Activated T-cell treated with anti-CD3 and anti-CD28 coated beads, Interleukin-2, amount 50 U/mL, for 72 hours (primary cell): ENCODE results near the gene TRIM16. TPM values are rescaled to one million over a fixed set of nuclear protein-coding genes. Genes with fewer than 3 reads are reported as not detected.
"Not testable (repeated sequence)": the region's sequence is repeated elsewhere in the genome, so short reads cannot be mapped to it uniquely, and the experiment has no call there.

Experiments used
- ATAC-seq, 2 donors: fragments of 150-1000 bp; cut with Tn5 transposase; replicated peaks in 1 of 2; 2 replicates each; pipeline ENCODE4 v1.10.0; 2021; ENCODE audit warnings: moderate library complexity in 2 of 2, mild to moderate bottlenecking in 1 of 2
- DNase-seq, 2 donors: peaks; one replicate each; pipeline ENCODE4 v3.0.0; 2021 to 2022; ENCODE audit warnings: mixed read lengths in 1 of 2
- H3K27ac Mint-ChIP-seq: one replicate; pipeline ENCODE4 v1.8.0; 2022; ENCODE audit warnings: mild to moderate bottlenecking, moderate library complexity, mixed read lengths
- H3K27me3 Mint-ChIP-seq: one replicate; pipeline ENCODE4 v1.8.0; 2022; ENCODE audit warnings: low read depth, mixed read lengths
- H3K36me3 Mint-ChIP-seq, 2 donors: one replicate each; pipeline ENCODE4 v1.8.0; 2022; ENCODE audit warnings: mixed read lengths in 2 of 2, mild to moderate bottlenecking in 1 of 2; ENCODE audit not compliant: insufficient read depth in 2 of 2
- H3K4me1 Mint-ChIP-seq: one replicate; pipeline ENCODE4 v1.8.0; 2022; ENCODE audit warnings: low read depth, mixed read lengths
- H3K4me3 Mint-ChIP-seq, 2 donors: one replicate each; pipeline ENCODE4 v1.8.0; 2022; ENCODE audit warnings: mild to moderate bottlenecking in 2 of 2, mixed read lengths in 2 of 2, moderate library complexity in 2 of 2
- H3K9me3 Mint-ChIP-seq, 2 donors: one replicate each; pipeline ENCODE4 v1.8.0; 2022; ENCODE audit warnings: mixed read lengths in 2 of 2
- total RNA-seq, 2 donors: library from RNA; stranded (reverse); gene quantifications; one replicate each; pipeline ENCODE4 v1.2.3, GENCODE V29; 2022

The TRIM16 gene
- 10 to 100 TPM; 20.8 to 23.7 TPM for total RNA-seq

DNA sequence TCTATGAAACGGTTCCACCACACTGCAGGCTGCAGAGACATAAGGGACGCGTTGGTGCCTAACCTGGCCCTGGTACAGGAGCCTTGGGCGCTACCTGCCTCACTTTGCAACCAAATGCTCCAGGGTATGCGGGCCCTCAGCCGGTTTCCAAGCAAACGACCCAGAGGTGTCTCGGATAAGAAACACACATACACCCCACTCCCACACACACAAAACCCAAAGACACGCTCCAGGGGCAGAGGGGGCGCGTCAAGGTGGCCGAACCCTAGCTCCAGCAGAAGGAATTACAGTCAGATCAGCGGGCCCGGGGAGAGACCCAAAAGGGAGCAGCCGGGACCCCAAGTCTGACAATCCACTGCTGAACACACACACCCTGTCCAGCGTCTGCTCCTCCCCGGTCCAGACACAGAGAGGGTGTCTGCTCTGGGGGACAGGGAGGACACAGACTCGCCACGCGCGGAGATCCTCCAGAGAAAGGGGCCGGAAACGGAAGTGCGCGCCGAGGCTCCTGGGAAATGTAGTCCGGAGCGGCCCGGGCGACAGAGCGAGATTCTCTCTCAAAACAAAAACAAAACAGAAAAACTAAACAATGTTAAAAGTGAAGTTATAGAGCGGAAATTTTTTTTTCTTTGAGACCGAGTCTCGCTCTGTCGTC, at the start of gene TRIM16:
TSS of gene TRIM16 (minus strand) at position 488 of the 655 bp plus-strand sequence. CDS start 32,702 bp downstream, outside the sequence.
- ATAC-seq (peak; percentile 96), DNase-seq (peak; percentile 77 to 83)
- H3K4me1 Mint-ChIP-seq: peaks cover 29% of the 10 kb centered on the region
- H3K9me3 Mint-ChIP-seq, H3K27me3 Mint-ChIP-seq, H3K36me3 Mint-ChIP-seq: not testable (repeated sequence)
- H3K27ac Mint-ChIP-seq: peak within 1 kb of the TSS; percentile 95
- peak within 1 kb of the TSS; percentile 92 to 96 for H3K4me3 Mint-ChIP-seq

DNA sequence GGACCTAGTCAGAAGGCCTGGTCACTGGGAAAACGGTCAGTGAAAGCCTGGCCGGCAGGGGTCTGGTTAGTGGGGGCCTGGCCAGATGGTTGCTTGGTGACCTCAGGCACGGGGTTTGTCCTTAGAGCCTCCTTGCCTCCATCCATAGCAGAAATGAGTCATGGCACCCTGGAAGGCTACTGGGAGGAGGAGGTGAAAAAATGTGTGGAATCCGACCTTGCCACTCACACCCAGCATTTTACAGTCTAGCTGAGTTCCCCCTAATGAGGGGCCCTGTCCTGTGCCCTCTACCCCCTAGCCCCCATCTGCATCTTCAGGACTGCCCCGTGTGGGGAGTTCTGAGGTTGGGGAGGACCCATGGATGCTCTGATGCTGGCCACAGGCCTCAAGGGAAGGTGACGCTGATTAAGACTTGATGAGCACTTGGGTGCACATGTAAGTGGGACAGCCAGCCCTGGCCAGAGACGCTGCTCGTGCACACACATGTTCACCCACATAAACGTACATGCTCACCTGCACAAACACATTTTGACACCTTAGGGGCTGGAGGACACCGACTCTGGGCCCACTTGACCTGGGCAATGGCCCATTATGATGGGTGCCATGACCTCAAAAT, 49.2 kb upstream of the TRIM16 start:
- H3K9me3 Mint-ChIP-seq, H3K27me3 Mint-ChIP-seq, H3K27ac Mint-ChIP-seq, ATAC-seq, DNase-seq, H3K4me1 Mint-ChIP-seq, H3K4me3 Mint-ChIP-seq, H3K36me3 Mint-ChIP-seq: not testable (repeated sequence)

DNA sequence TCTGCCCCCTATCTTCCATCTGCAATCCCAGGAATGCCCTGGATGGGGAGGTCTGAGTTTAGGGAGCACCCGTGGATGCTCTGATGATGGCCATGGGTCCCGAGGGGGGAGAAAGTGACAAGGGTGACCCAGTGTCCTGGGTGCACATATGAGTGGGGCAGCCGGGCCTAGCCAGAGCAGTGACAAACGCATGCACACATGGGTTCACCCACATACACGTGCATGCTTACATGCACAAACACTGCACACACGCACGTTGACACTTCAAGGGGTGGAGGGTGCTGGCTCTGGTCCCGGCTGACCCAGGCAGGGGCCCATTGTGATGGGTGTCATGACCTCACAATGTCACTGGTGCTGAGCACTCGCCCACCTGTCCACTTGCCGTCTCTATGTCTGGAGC, 47.8 kb upstream of the TRIM16 start, which contains the start of gene TBC1D26:
TSS of gene TBC1D26 (plus strand) at position 384 of the 400 bp plus-strand sequence. CDS start 3,066 bp downstream, outside the sequence.
- not testable (repeated sequence) for H3K9me3 Mint-ChIP-seq, H3K27me3 Mint-ChIP-seq

DNA sequence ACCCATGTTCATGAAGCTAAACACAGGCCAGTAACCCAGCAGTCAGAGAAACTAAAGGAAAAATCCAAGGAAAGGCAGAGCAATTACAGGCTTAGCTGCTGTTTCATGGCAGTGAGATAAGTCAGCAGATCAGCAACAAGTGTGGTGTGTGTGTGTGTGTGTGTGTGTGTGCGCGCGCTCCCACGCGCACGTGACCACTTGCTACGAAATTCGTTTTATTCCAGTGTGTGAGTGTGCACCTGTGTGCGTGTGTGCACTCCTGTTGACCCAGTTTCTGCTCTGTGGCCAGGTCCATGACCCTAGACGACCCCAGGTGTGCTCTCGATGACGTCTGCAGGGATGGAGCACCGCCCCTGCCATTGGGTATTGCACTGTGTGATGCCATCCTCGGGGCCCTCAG, 46.4 kb upstream of the TRIM16 start:
- not testable (repeated sequence) for H3K27ac Mint-ChIP-seq, H3K4me1 Mint-ChIP-seq, DNase-seq, H3K27me3 Mint-ChIP-seq, ATAC-seq, H3K36me3 Mint-ChIP-seq, H3K4me3 Mint-ChIP-seq, H3K9me3 Mint-ChIP-seq

More for the DNA sequence above, 47.8 kb upstream of the TRIM16 start, which contains the start of gene TBC1D26:
- DNase-seq, H3K4me1 Mint-ChIP-seq, H3K27ac Mint-ChIP-seq, H3K4me3 Mint-ChIP-seq, H3K36me3 Mint-ChIP-seq, ATAC-seq: not testable (repeated sequence)

DNA sequence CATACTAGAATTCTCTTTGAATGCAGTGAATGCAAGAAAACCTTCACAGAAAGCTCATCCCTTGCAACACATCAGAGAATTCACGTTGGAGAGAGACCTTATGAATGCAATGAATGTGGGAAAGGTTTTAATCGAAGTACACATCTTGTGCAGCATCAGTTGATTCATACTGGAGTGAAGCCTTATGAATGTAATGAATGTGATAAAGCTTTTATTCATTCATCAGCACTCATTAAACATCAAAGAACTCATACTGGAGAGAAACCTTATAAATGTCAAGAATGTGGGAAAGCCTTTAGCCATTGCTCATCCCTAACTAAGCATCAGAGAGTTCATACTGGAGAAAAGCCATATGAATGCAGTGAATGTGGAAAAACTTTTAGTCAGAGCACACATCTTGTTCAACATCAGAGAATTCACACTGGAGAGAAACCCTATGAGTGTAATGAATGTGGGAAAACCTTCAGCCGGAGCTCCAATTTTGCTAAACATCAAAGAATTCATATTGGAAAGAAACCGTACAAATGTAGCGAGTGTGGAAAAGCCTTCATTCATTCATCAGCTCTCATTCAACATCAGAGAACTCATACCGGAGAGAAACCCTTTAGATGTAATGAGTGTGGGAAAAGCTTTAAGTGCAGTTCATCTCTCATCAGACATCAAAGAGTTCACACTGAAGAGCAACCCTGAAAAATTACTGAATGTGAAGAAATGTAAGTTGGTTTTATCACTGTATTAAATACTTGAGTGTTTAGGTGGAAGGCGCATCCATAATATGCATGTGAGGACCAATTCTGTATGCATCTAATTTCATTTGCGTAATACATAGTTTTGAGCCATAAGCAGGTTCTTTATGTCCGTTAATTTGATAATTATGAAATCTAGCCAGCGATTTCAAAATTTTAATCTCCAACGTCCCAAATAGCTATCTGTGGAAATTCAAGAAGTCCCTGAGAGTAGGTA, 32.8 kb upstream of the TRIM16 start:
- DNase-seq, ATAC-seq, H3K27me3 Mint-ChIP-seq, H3K4me3 Mint-ChIP-seq, H3K4me1 Mint-ChIP-seq: not testable (repeated sequence)
- Mint-ChIP-seq H3K9me3 (peaks cover 9 to 10% of the 10 kb centered on the region in 2 donors), H3K36me3 (peaks cover 19 to 40% of the 10 kb centered on the region in 2 donors), H3K27ac (peak overlapping the region; percentile 82)

DNA sequence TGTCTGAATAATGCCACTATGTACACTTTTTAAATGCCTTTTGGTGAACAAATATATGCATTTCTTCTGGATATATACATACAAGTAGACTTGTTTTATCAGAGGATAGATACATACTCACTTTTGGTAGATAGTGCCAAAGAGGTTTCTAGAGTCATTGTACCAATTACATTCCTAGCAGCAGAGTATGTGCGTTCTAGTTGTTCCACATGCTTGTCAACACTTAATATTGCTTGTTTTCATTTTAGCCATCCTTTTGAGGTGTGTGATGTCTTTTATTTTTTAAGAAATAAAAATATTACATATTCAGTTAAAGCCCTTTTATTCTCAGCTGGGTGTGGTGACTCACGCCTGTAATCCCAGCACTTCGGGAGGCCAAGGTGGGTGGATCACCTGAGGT, 24.8 kb upstream of the TRIM16 start:
- peaks cover 21 to 55% of the 10 kb centered on the region in 2 donors for H3K36me3 Mint-ChIP-seq
- H3K9me3 Mint-ChIP-seq, DNase-seq, H3K27me3 Mint-ChIP-seq, H3K4me1 Mint-ChIP-seq, ATAC-seq, H3K27ac Mint-ChIP-seq, H3K4me3 Mint-ChIP-seq: not testable (repeated sequence)

DNA sequence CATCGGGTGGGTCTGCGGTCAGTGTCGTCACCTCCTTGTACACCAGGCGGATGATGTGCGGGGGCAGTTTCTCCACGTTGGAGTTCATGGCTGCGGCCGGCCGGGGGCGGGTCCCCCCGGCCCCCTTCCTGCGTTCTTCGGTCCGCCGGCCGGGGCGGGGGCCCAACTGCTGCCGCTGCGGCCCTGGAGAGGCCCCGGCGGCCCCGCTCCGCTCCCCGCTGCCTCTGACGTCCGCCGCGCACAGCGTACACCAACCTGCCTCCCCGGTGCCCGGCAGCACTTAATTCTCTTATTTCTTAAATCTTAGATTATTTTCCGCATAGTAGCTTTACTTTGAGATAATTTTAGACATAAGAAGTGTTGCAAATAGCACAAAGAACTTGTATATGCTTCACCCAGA, 20.7 kb upstream of the TRIM16 start:
- not testable (repeated sequence) for H3K4me1 Mint-ChIP-seq

DNA sequence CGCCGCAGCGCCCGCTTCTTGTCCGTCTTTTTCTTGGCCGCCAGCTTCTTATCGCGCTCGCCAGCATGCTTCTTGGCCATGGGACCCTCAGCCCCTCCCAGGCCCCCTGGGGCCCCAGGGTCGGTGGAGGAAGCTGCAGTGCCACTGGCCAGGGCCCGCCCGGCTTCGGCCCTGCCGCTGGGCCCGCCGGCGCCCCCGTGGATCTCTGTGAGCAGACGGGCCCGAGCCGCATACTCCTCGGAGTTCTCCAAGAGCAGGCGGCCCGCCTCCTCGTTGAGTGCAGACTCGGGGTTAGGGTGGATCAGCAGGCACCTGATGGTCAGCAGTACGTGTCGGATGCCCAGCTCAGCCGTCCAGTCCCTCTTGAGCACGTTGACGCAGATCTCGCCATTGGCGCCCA, 20.1 kb upstream of the TRIM16 start:
- H3K27ac Mint-ChIP-seq, H3K4me3 Mint-ChIP-seq, ATAC-seq, DNase-seq, H3K9me3 Mint-ChIP-seq, H3K4me1 Mint-ChIP-seq, H3K27me3 Mint-ChIP-seq: not testable (repeated sequence)
- peaks cover 19 to 37% of the 10 kb centered on the region in 2 donors for H3K36me3 Mint-ChIP-seq

More for the DNA sequence above, 20.7 kb upstream of the TRIM16 start:
- H3K9me3 Mint-ChIP-seq, H3K4me3 Mint-ChIP-seq, DNase-seq, H3K27me3 Mint-ChIP-seq, H3K27ac Mint-ChIP-seq: not testable (repeated sequence)
- H3K36me3 Mint-ChIP-seq: peaks cover 20 to 42% of the 10 kb centered on the region in 2 donors
- peak in 1 of 2 donors; percentile 35 for ATAC-seq

DNA sequence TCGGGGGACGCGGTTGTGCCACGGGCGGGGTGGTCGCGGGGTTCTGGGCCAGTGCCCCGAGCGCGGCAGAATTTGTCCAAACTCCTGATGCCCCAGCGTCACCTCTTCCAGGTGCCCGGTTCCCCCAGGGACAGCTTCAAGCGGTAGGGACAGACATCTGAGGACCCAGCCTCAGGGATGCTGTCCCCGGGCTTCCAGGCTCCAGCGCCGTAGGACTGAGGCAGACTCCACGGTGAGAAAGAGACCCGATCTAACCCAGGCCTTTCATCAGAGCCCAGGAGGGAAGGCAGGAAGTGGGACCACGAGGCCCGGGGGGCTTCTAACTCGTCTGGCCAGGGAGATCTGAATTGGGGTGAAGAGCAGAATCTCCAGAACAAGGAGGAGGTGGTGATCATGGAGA, 15.8 kb upstream of the TRIM16 start:
- Mint-ChIP-seq H3K4me3 (peak overlapping the region; percentile 87 to 94), H3K36me3 (peaks cover 5 to 11% of the 10 kb centered on the region in 2 donors), H3K27ac (peak overlapping the region; percentile 90)
- DNase-seq, H3K4me1 Mint-ChIP-seq, H3K27me3 Mint-ChIP-seq, H3K9me3 Mint-ChIP-seq: not testable (repeated sequence)
- peak; percentile 1 to 14 for ATAC-seq

DNA sequence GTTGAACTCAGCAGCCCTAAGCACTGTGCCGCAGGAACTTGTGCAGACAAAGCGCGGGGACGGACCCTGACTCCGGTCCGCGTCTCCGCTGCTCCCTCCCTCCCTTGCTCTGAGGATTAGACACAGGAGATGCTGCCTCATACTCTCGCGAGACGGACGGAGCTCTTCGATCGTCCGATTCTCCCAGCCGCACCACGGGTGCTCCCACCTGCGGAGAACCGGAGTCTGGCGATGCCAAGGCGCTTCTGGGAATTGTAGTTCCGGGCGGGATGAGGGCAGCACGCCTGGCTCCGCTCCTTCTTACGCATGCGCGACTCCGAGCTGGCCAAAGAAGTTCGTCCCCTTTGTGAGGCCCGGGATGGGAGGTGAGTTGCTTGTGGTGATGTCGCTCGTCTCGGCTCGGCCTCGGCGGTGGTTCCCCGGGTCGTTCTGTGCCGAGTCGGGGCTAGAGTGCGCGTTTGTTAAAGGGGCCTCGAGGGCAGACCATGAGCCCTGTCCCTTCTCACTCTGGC, 15.4 kb upstream of the TRIM16 start, which contains the start of gene ZNF286A:
TSS of gene ZNF286A (plus strand) at position 340 of the 512 bp plus-strand sequence. CDS start 578 bp downstream, outside the sequence.
- peak within 1 kb of the TSS; percentile 90 for H3K27ac Mint-ChIP-seq
- H3K9me3 Mint-ChIP-seq, H3K27me3 Mint-ChIP-seq, H3K36me3 Mint-ChIP-seq, H3K4me1 Mint-ChIP-seq: not testable (repeated sequence)
- ATAC-seq (peak; percentile 96 to 98), DNase-seq (peak; percentile 91 to 97)
- H3K4me3 Mint-ChIP-seq: peak within 1 kb of the TSS; percentile 87 to 94

DNA sequence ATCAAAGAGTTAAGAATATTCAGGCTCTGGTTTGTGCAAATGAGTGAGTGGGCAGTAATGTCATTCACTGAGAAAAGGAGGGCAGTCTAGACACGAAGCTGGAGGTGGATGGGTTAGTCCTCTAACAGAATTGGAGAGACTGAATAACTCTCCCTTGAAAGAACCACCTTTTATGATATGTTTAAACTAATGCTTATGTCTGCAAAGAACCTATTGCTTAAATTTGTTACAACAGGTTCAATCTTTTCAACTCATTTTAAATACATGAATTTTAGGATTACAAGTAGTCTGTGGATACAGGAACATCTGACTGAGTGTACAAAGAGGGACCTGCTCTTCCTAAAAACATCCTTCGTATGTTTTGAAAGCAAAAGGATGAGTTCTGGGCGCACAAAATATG, 14.9 kb upstream of the TRIM16 start:
- H3K27ac Mint-ChIP-seq: peak overlapping the region; percentile 90
- not testable (repeated sequence) for DNase-seq, H3K36me3 Mint-ChIP-seq, H3K27me3 Mint-ChIP-seq, H3K4me1 Mint-ChIP-seq, H3K9me3 Mint-ChIP-seq
- H3K4me3 Mint-ChIP-seq: peak overlapping the region; percentile 87 to 94
- peak in 1 of 2 donors; percentile 5 for ATAC-seq

DNA sequence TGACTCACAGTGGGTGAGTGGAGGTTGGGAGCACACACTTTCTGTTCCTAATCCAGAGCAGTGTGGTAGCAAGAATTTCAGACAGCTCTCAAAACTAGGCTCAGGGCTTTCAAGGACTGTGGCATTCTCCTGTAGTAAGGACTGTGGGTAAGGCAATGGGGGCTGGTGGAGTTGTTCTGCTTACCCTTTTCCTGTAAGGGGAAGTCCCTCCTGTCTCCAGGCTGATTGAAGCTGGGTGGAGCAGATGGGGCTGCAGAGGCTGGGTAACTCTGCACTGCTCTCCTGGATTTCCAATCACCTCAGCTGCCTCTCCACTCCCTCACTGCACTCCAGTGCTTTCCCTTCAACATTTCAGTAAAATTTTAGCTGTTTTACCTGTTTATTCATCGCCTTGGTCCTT, 3.4 kb upstream of the TRIM16 start:
- not testable (repeated sequence) for DNase-seq, H3K9me3 Mint-ChIP-seq, H3K36me3 Mint-ChIP-seq, H3K27ac Mint-ChIP-seq, ATAC-seq, H3K4me3 Mint-ChIP-seq, H3K27me3 Mint-ChIP-seq
- peaks cover 22% of the 10 kb centered on the region for H3K4me1 Mint-ChIP-seq
